GM23248 (cell line): ENCODE measurements around the gene TMEM253.

Source experiments
- EZH2 ChIP-seq: fragments of 200-600 bp; sonication (generic); IDR thresholded peaks from 2 replicates; pipeline ENCODE4 v1.6.1; 2018; ENCODE audit warnings: antibody characterized with exemption, mild to moderate bottlenecking; ENCODE audit not compliant: insufficient read depth, poor library complexity, severe bottlenecking
- EZH2phosphoT487 ChIP-seq: fragments of 200-600 bp; sonication (generic); IDR thresholded peaks from 2 replicates; pipeline ENCODE4 v1.6.1; 2018; ENCODE audit warnings: antibody characterized with exemption, moderate library complexity, mild to moderate bottlenecking, low read depth; ENCODE audit not compliant: insufficient read depth

GRCh38 chr14:21071225-21072030 lies 29.4 kb upstream of the TMEM253 start:
- TF ChIP-seq EZH2 (no peak), EZH2phosphoT487 (no peak)
